ENCODE measurements around the gene UBR1. TPM values are rescaled to one million over a fixed set of nuclear protein-coding genes. Genes with fewer than 3 reads are reported as not detected.

UBR1 gene
- total RNA-seq, 3 donors from 2014 or later = 20.3 to 37.0 (median 26.8) TPM

- intact Hi-C loops (cut with DNase I, micrococcal nuclease) = loop anchor here in 1 of 2 donors (10.0 kb wide), 1 partner anchor 60 kb away; no protein-coding TSS in a partner anchor
- no peak for TF ChIP-seq CTCF (IDR thresholded peaks at IDR 0.05)
- Histone ChIP-seq H3K36me3 (ENCODE audit: low read depth) (peaks cover 9% of the 10 kb centered on the region), H3K4me3 (no peak overlapping the region), H3K4me1 (ENCODE audit: low read depth) (no peaks in the 10 kb centered on the region), H3K9me3 (no peaks in the 10 kb centered on the region)
- no peak for DNase-seq
- no peak for ATAC-seq
Observed at GRCh38 chr15:43144512-43144911, 38.7 kb upstream of the UBR1 start.

GRCh38 chr15:43143203-43143941, 37.5 kb upstream of the UBR1 start:
- no peak for ATAC-seq
- TF ChIP-seq CTCF (IDR thresholded peaks at IDR 0.05) = no peak
- no peaks in the 10 kb centered on the region for H3K9me3 ChIP-seq
- no peak for DNase-seq
- intact Hi-C loops (cut with DNase I, micrococcal nuclease) = loop anchor here in 1 of 2 donors (10.0 kb wide), 1 partner anchor 59 kb away; no protein-coding TSS in a partner anchor
- H3K4me3 ChIP-seq = no peak overlapping the region
- no peaks in the 10 kb centered on the region for H3K4me1 ChIP-seq (ENCODE audit: low read depth)
- H3K36me3 ChIP-seq (ENCODE audit: low read depth) = peaks cover 12% of the 10 kb centered on the region

- Histone ChIP-seq H3K9me3 (no peaks in the 10 kb centered on the region), H3K4me3 (no peak overlapping the region), H3K4me1 (ENCODE audit: low read depth) (peaks cover 16% of the 10 kb centered on the region), H3K36me3 (ENCODE audit: low read depth) (peaks cover 15% of the 10 kb centered on the region)
- intact Hi-C loops (cut with DNase I, micrococcal nuclease) = no loop called here
- TF ChIP-seq CTCF (IDR thresholded peaks at IDR 0.05) = no peak
- DNase-seq = no peak
- no peak for ATAC-seq
Observed at GRCh38 chr15:43135351-43135750, 29.5 kb upstream of the UBR1 start.

- Histone ChIP-seq H3K36me3 (ENCODE audit: low read depth) (peaks cover 10% of the 10 kb centered on the region), H3K4me3 (peak overlapping the region; percentile 80), H3K9me3 (no peaks in the 10 kb centered on the region), H3K4me1 (ENCODE audit: low read depth) (peaks cover 16% of the 10 kb centered on the region)
- no peak for TF ChIP-seq CTCF (IDR thresholded peaks at IDR 0.05)
- DNase-seq (no peak), ATAC-seq (no peak)
- intact Hi-C loops (cut with DNase I, micrococcal nuclease) = no loop called here
Observed at GRCh38 chr15:43134157-43134635, 28.4 kb upstream of the UBR1 start.

GRCh38 chr15:43133430-43134156, 27.8 kb upstream of the UBR1 start, which contains the start of gene TMEM62:
TSS of gene TMEM62 (plus strand) at chr15:43133586. CDS start at chr15:43133803, 217 bp downstream.
- intact Hi-C loops (cut with DNase I, micrococcal nuclease) = no loop called here
- Histone ChIP-seq H3K4me1 (ENCODE audit: low read depth) (peaks cover 16% of the 10 kb centered on the region), H3K9me3 (no peaks in the 10 kb centered on the region), H3K36me3 (ENCODE audit: low read depth) (peaks cover 7% of the 10 kb centered on the region), H3K4me3 (peak within 1 kb of the TSS; percentile 80)
- TF ChIP-seq CTCF (IDR thresholded peaks at IDR 0.05) = no peak
- peak; percentile 95 for ATAC-seq
- DNase-seq = peak; percentile 91 to 93 (median 92)

Data from mucosa of descending colon (tissue), 3 donors.